Left lung (tissue), 14 donors: ENCODE measurements around the gene RTL9. TPM values are rescaled to one million over a fixed set of nuclear protein-coding genes. Genes with fewer than 3 reads are reported as not detected.
A peak's percentile ranks its signal among the peaks of the same experiment; 100 is the strongest.

Experiments used
- ATAC-seq: fragments of 200-7000 bp; cut with Tn5 transposase; one replicate; pipeline ENCODE4 v1.9.1; 2020; ENCODE audit warnings: moderate library complexity
- DNase-seq, 4 donors: peaks; one replicate each; pipeline ENCODE4 v3.0.0-alpha.2; 2013 to 2020
- H3K27ac ChIP-seq, 2 donors: fragments of 200-600 bp; sonication (generic) in 1 of 2; one replicate each; pipeline versions ENCODE4 v1.5.0 to v1.8.0; 2020 to 2021
- H3K27me3 ChIP-seq, 2 donors: fragments of 200-600 bp; sonication (generic) in 1 of 2; one replicate each; pipeline versions ENCODE4 v1.5.0 to v1.8.0; 2020 to 2021
- H3K36me3 ChIP-seq, 2 donors: fragments of 200-600 bp; sonication (generic) in 1 of 2; one replicate each; pipeline versions ENCODE4 v1.5.0 to v1.8.0; 2020 to 2021
- H3K4me1 ChIP-seq, 2 donors: fragments of 200-600 bp; one replicate each; pipeline ENCODE4 v1.8.0; 2021
- H3K4me3 ChIP-seq, 2 donors: fragments of 200-600 bp; sonication (generic) in 1 of 2; one replicate each; pipeline versions ENCODE4 v1.5.0 to v1.8.0; 2020 to 2021; ENCODE audit warnings: mild to moderate bottlenecking in 1 of 2
- H3K9me3 ChIP-seq, 2 donors: fragments of 200-600 bp; sonication (generic) in 1 of 2; one replicate each; pipeline versions ENCODE4 v1.5.0 to v1.8.0; 2020 to 2021
- CTCF ChIP-seq, 2 donors: fragments of 200-600 bp; sonication (generic) in 1 of 2; IDR thresholded peaks; one replicate each; pipeline versions ENCODE4 v1.5.0 to v1.8.0; 2021; ENCODE audit warnings: antibody characterized with exemption in 2 of 2
- intact Hi-C, 2 donors: fragments of 100-400 bp; cut with DNase I; formaldehyde crosslinking; loops; one replicate each; pipeline versions ENCODE4 v1.11.2 to v1.14.2; 2022
- long read RNA-seq, 12 donors: library from polyadenylated mRNA in 2 of 12; unstranded in 2 of 12; transcript quantifications; one replicate each; pipeline ENCODE4 v2.0.0 and lab custom pipeline, GENCODE V29; 2019 to 2026
- polyA plus RNA-seq, 6 donors: library from polyadenylated mRNA; unstranded; fragments of 120-200 nt; gene quantifications; one replicate each; pipeline ENCODE4 v1.2.1, GENCODE V29; 2013; ENCODE audit not compliant: insufficient read length in 6 of 6
- total RNA-seq, 2 donors: library from RNA; stranded (reverse); fragmentation: NEBNext Ultra II Directional; extraction: Animal tissue kit (Norgen Biotek cat#: 25700); gene quantifications; one replicate each; pipeline ENCODE4 v1.2.1, GENCODE V29; 2021
- donor health status: DM: no; HTN: yes; CAD: no.
- donor health status: DM: no; HTN: no; CAD: no.

RTL9 gene
- total RNA-seq (under 1 TPM; 0.24 to 0.70 TPM), polyA plus RNA-seq (under 1 TPM; 0.34 to 0.54 (median 0.44) TPM)
- long read RNA-seq, donor 1 = 0 reads
- long read RNA-seq, donor 2 = 0 reads
- long read RNA-seq, donor 3 = 0 reads
- long read RNA-seq, donor 4 = 0 reads
- long read RNA-seq, donor 5 = 0 reads
- long read RNA-seq, donor 6 = 0 reads
- long read RNA-seq, donor 7 = 0 reads
- long read RNA-seq, donor 8 = 0 reads
- long read RNA-seq, donor 9 = 0 reads
- long read RNA-seq, donor 10 = 0 reads
- long read RNA-seq, donor 11 = 0 reads
- long read RNA-seq, donor 12 = 0 reads

- no peak for DNase-seq
- Histone ChIP-seq H3K36me3 (no peaks in the 10 kb centered on the region), H3K9me3 (no peaks in the 10 kb centered on the region), H3K27me3 (peaks cover 0 to 5% of the 10 kb centered on the region in 2 donors), H3K4me1 (no peaks in the 10 kb centered on the region), H3K4me3 (no peak within 1 kb of the TSS), H3K27ac (no peak within 1 kb of the TSS)
- intact Hi-C loops = no loop called here
- no peak for ATAC-seq
- no peak for TF ChIP-seq CTCF (IDR thresholded peaks at IDR 0.05)
Measured at GRCh38 chrX:110358548-110358947, at the start of gene RTL9. Gene RTL9 (plus strand): TSS chrX:110358848. CDS start chrX:110450618, 91,770 bp downstream.

GRCh38 chrX:110310000-110310790, 48.5 kb upstream of the RTL9 start:
- H3K27ac ChIP-seq = no peak overlapping the region
- ATAC-seq = peak; percentile 38
- intact Hi-C loops = no loop called here

GRCh38 chrX:110310896-110311295, 47.8 kb upstream of the RTL9 start:
- ATAC-seq (no peak), DNase-seq (no peak)
- Histone ChIP-seq H3K4me1 (peaks cover 0 to 4% of the 10 kb centered on the region in 2 donors), H3K4me3 (no peak overlapping the region), H3K9me3 (no peaks in the 10 kb centered on the region), H3K36me3 (no peaks in the 10 kb centered on the region), H3K27me3 (peaks cover 0 to 5% of the 10 kb centered on the region in 2 donors), H3K27ac (no peak overlapping the region)
- no peak for TF ChIP-seq CTCF (IDR thresholded peaks at IDR 0.05)
- intact Hi-C loops = no loop called here

More at GRCh38 chrX:110310000-110310790, 48.5 kb upstream of the RTL9 start:
- H3K4me1 ChIP-seq = no peaks in the 10 kb centered on the region
- no peak overlapping the region for H3K4me3 ChIP-seq
- H3K9me3 ChIP-seq = no peaks in the 10 kb centered on the region
- no peak for DNase-seq
- H3K36me3 ChIP-seq = no peaks in the 10 kb centered on the region
- H3K27me3 ChIP-seq = peaks cover 0 to 5% of the 10 kb centered on the region in 2 donors
- TF ChIP-seq CTCF (IDR thresholded peaks at IDR 0.05) = no peak

- TF ChIP-seq CTCF (IDR thresholded peaks at IDR 0.05) = no peak
- Histone ChIP-seq H3K27ac (no peak overlapping the region), H3K4me1 (peaks cover 0 to 4% of the 10 kb centered on the region in 2 donors), H3K4me3 (no peak overlapping the region), H3K9me3 (no peaks in the 10 kb centered on the region), H3K27me3 (peaks cover 0 to 5% of the 10 kb centered on the region in 2 donors), H3K36me3 (no peaks in the 10 kb centered on the region)
- DNase-seq (no peak), ATAC-seq (no peak)
- intact Hi-C loops = no loop called here
Measured at GRCh38 chrX:110311437-110312230, 47.0 kb upstream of the RTL9 start.
